Measurements from ENCODE around the gene KRTAP19-8.

The KRTAP19-8 gene

GRCh38 chr21:31012133-31013089 lies 25.9 kb downstream of the KRTAP19-8 start:
- H3K9ac ChIP-seq, result no peak overlapping the region
- H3K9me3 ChIP-seq (ENCODE audit: control insufficient read depth, low read length), result no peaks in the 10 kb centered on the region
- TF ChIP-seq, protein P1, sequence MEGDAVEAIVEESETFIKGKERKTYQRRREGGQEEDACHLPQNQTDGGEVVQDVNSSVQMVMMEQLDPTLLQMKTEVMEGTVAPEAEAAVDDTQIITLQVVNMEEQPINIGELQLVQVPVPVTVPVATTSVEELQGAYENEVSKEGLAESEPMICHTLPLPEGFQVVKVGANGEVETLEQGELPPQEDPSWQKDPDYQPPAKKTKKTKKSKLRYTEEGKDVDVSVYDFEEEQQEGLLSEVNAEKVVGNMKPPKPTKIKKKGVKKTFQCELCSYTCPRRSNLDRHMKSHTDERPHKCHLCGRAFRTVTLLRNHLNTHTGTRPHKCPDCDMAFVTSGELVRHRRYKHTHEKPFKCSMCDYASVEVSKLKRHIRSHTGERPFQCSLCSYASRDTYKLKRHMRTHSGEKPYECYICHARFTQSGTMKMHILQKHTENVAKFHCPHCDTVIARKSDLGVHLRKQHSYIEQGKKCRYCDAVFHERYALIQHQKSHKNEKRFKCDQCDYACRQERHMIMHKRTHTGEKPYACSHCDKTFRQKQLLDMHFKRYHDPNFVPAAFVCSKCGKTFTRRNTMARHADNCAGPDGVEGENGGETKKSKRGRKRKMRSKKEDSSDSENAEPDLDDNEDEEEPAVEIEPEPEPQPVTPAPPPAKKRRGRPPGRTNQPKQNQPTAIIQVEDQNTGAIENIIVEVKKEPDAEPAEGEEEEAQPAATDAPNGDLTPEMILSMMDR (IDR thresholded peaks at IDR 0.05), result no peak
- H3K4me1 ChIP-seq, result no peaks in the 10 kb centered on the region
- no peaks in the 10 kb centered on the region for H3K79me2 ChIP-seq
- no peak overlapping the region for H2AFZ ChIP-seq
- no peak overlapping the region for H3K27ac ChIP-seq
- H3K36me3 ChIP-seq (ENCODE audit: control insufficient read depth, insufficient read depth, low read length), result no peaks in the 10 kb centered on the region
- no peak overlapping the region for H3K4me2 ChIP-seq (ENCODE audit: low read length)
- H3K4me3 ChIP-seq (ENCODE audit: low read depth, low read length), result no peak overlapping the region
- no peaks in the 10 kb centered on the region for H3K27me3 ChIP-seq (ENCODE audit: control insufficient read depth, insufficient read depth, low read length)

DNA sequence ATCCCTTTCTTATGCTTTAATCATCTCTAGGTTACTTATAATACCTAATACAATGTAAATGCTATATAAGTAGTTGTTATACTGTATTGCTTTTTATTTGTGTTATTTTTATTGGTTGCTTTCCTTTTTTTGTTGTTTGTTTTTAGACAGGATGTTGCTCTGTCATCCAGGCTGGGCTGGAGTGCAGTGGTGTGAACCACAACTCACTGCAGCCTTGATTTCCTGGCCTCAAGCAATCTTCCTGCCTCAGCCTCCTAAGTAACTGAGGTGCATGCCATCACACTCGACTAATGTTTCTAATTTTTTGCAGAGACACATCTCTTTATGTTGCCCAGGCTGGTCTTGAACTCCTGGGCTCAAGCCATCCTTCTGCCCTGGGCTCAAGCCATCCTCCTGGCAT lies 26.9 kb downstream of the KRTAP19-8 start:
- no peak overlapping the region for H3K27ac ChIP-seq
- TF ChIP-seq, protein P1 (IDR thresholded peaks at IDR 0.05), result no peak
- H3K9me3 ChIP-seq (ENCODE audit: control insufficient read depth, low read length), result no peaks in the 10 kb centered on the region
- no peak overlapping the region for H3K4me3 ChIP-seq (ENCODE audit: low read depth, low read length)
- H3K4me1 ChIP-seq, result no peaks in the 10 kb centered on the region
- no peak overlapping the region for H3K9ac ChIP-seq
- H3K79me2 ChIP-seq, result no peaks in the 10 kb centered on the region
- no peaks in the 10 kb centered on the region for H3K27me3 ChIP-seq (ENCODE audit: control insufficient read depth, insufficient read depth, low read length)
- H2AFZ ChIP-seq, result no peak overlapping the region
- no peaks in the 10 kb centered on the region for H3K36me3 ChIP-seq (ENCODE audit: control insufficient read depth, insufficient read depth, low read length)
- no peak overlapping the region for H3K4me2 ChIP-seq (ENCODE audit: low read length)

GRCh38 chr21:31008355-31008754 lies 29.9 kb downstream of the KRTAP19-8 start:
- Histone ChIP-seq H3K27ac (no peak overlapping the region), H3K4me3 (ENCODE audit: low read depth, low read length) (no peak overlapping the region), H3K9ac (no peak overlapping the region), H3K4me1 (no peaks in the 10 kb centered on the region), H3K4me2 (ENCODE audit: low read length) (no peak overlapping the region), H3K9me3 (ENCODE audit: control insufficient read depth, low read length) (no peaks in the 10 kb centered on the region), H3K27me3 (ENCODE audit: control insufficient read depth, insufficient read depth, low read length) (no peaks in the 10 kb centered on the region), H3K79me2 (no peaks in the 10 kb centered on the region), H2AFZ (no peak overlapping the region), H3K36me3 (ENCODE audit: control insufficient read depth, insufficient read depth, low read length) (no peaks in the 10 kb centered on the region)
- TF ChIP-seq, protein P1 (IDR thresholded peaks at IDR 0.05), result no peak

DNA sequence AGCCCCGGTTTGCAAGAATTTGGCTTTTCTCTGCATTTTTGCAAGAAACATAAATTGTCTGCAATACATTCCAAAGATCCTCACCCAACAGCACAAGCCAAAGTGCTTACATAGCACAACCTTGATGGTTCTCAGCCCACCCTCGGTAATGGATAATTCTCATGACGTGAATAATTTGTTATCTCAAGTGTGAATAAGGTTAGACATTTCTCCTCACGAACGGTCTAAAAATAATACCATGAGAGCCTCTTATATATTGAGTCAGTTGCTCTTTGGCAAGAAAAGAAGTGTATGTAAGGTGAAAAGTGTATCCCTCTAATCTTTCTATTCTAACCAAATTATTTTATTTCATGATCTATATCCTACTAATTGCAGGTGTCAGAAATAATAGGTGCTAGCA lies 33.3 kb downstream of the KRTAP19-8 start:
- no peak overlapping the region for H3K27ac ChIP-seq
- no peaks in the 10 kb centered on the region for H3K4me1 ChIP-seq
- H3K4me3 ChIP-seq (ENCODE audit: low read depth, low read length), result no peak overlapping the region
- no peaks in the 10 kb centered on the region for H3K36me3 ChIP-seq (ENCODE audit: control insufficient read depth, insufficient read depth, low read length)
- H3K79me2 ChIP-seq, result no peaks in the 10 kb centered on the region
- H3K4me2 ChIP-seq (ENCODE audit: low read length), result no peak overlapping the region
- H3K27me3 ChIP-seq (ENCODE audit: control insufficient read depth, insufficient read depth, low read length), result no peaks in the 10 kb centered on the region
- no peaks in the 10 kb centered on the region for H3K9me3 ChIP-seq (ENCODE audit: control insufficient read depth, low read length)
- no peak overlapping the region for H3K9ac ChIP-seq
- TF ChIP-seq, protein P1 (IDR thresholded peaks at IDR 0.05), result no peak
- H2AFZ ChIP-seq, result no peak overlapping the region

- no peaks in the 10 kb centered on the region for H3K27me3 ChIP-seq (ENCODE audit: control insufficient read depth, insufficient read depth, low read length)
- no peak overlapping the region for H3K27ac ChIP-seq
- TF ChIP-seq, protein P1 (IDR thresholded peaks at IDR 0.05), result no peak
- H3K36me3 ChIP-seq (ENCODE audit: control insufficient read depth, insufficient read depth, low read length), result no peaks in the 10 kb centered on the region
- no peaks in the 10 kb centered on the region for H3K4me1 ChIP-seq
- no peak overlapping the region for H3K4me3 ChIP-seq (ENCODE audit: low read depth, low read length)
- no peak overlapping the region for H3K9ac ChIP-seq
- H3K4me2 ChIP-seq (ENCODE audit: low read length), result no peak overlapping the region
- no peaks in the 10 kb centered on the region for H3K79me2 ChIP-seq
- H3K9me3 ChIP-seq (ENCODE audit: control insufficient read depth, low read length), result no peaks in the 10 kb centered on the region
- no peak overlapping the region for H2AFZ ChIP-seq
Observed at GRCh38 chr21:31003471-31003870, 34.8 kb downstream of the KRTAP19-8 start.
